Activated T-cell treated with anti-CD3 and anti-CD28 coated beads for 24 hours (primary cell): ENCODE measurements around the gene NTRK2.
"Not testable (repeated sequence)": the region's sequence is repeated elsewhere in the genome, so short reads cannot be mapped to it uniquely, and the experiment has no call there.

Experiments used
- DNase-seq: peaks from one replicate; pipeline ENCODE4 v3.0.0-alpha.2; 2020; ENCODE audit warnings: low read depth

NTRK2 gene

GRCh38 chr9:85067792-85068191 lies 398.3 kb downstream of the NTRK2 start:
- DNase-seq: no peak

GRCh38 chr9:85069421-85069820 lies 399.9 kb downstream of the NTRK2 start:
- DNase-seq: not testable (repeated sequence)
